Tongue (tissue), 2 donors: ENCODE data around the gene AIDA. TPM values are rescaled to one million over a fixed set of nuclear protein-coding genes. Genes with fewer than 3 reads are reported as not detected.
"Not testable (repeated sequence)": the region's sequence is repeated elsewhere in the genome, so short reads cannot be mapped to it uniquely, and the experiment has no call there.

ENCODE experiments used
- DNase-seq: peaks from one replicate; pipeline ENCODE4 v3.0.0-alpha.2; 2015
- total RNA-seq: library from RNA; depleted of rRNA; stranded (reverse); fragments of >200 nt; gene quantifications from one replicate; pipeline ENCODE4 v1.2.3, GENCODE V29; 2014

AIDA gene
- total RNA-seq, 1 donor from 2014 or later = 47.7 TPM

- DNase-seq = peak; percentile 72
Observed at GRCh38 chr1:222711319-222712252, 705 bp downstream of the AIDA start.

GRCh38 chr1:222709700-222710153 lies 2.6 kb downstream of the AIDA start:
- no peak for DNase-seq

- DNase-seq = no peak
Observed at GRCh38 chr1:222706815-222707214, 5.5 kb downstream of the AIDA start.

- no peak for DNase-seq
Observed at GRCh38 chr1:222704260-222704659, 8.0 kb downstream of the AIDA start.

- DNase-seq = no peak
Observed at GRCh38 chr1:222702210-222702609, 10.1 kb downstream of the AIDA start.

- DNase-seq = no peak
Observed at GRCh38 chr1:222697826-222698225, 14.5 kb downstream of the AIDA start.

- no peak for DNase-seq
Observed at GRCh38 chr1:222697203-222697602, 15.1 kb downstream of the AIDA start.

GRCh38 chr1:222696741-222697140 lies 15.6 kb downstream of the AIDA start:
- no peak for DNase-seq

- no peak for DNase-seq
Observed at GRCh38 chr1:222694927-222695326, 17.4 kb downstream of the AIDA start.

- peak; percentile 14 for DNase-seq
Observed at GRCh38 chr1:222691016-222691415, 21.3 kb downstream of the AIDA start.

GRCh38 chr1:222680080-222680479 lies 32.2 kb downstream of the AIDA start:
- no peak for DNase-seq

- DNase-seq = no peak
Observed at GRCh38 chr1:222670110-222670509, 42.2 kb downstream of the AIDA start.

GRCh38 chr1:222669107-222669506 lies 43.2 kb downstream of the AIDA start:
- DNase-seq = not testable (repeated sequence)

GRCh38 chr1:222668184-222668583 lies 44.1 kb downstream of the AIDA start:
- DNase-seq = not testable (repeated sequence)

- DNase-seq = no peak
Observed at GRCh38 chr1:222665964-222666363, 46.3 kb downstream of the AIDA start.

- no peak for DNase-seq
Observed at GRCh38 chr1:222663431-222663934, 48.8 kb downstream of the AIDA start.

- DNase-seq = no peak
Observed at GRCh38 chr1:222657899-222658298, 54.4 kb downstream of the AIDA start.

GRCh38 chr1:222656391-222657155 lies 55.7 kb downstream of the AIDA start:
- DNase-seq = no peak

- DNase-seq = no peak
Observed at GRCh38 chr1:222654849-222655248, 57.4 kb downstream of the AIDA start.

- DNase-seq = no peak
Observed at GRCh38 chr1:222653178-222653827, 59.0 kb downstream of the AIDA start.

GRCh38 chr1:222652676-222653075 lies 59.6 kb downstream of the AIDA start:
- no peak for DNase-seq

GRCh38 chr1:222644636-222644980 lies 67.7 kb downstream of the AIDA start:
- no peak for DNase-seq
